ENCODE measurements around the gene CCDC142.

Gene CCDC142

DNA sequence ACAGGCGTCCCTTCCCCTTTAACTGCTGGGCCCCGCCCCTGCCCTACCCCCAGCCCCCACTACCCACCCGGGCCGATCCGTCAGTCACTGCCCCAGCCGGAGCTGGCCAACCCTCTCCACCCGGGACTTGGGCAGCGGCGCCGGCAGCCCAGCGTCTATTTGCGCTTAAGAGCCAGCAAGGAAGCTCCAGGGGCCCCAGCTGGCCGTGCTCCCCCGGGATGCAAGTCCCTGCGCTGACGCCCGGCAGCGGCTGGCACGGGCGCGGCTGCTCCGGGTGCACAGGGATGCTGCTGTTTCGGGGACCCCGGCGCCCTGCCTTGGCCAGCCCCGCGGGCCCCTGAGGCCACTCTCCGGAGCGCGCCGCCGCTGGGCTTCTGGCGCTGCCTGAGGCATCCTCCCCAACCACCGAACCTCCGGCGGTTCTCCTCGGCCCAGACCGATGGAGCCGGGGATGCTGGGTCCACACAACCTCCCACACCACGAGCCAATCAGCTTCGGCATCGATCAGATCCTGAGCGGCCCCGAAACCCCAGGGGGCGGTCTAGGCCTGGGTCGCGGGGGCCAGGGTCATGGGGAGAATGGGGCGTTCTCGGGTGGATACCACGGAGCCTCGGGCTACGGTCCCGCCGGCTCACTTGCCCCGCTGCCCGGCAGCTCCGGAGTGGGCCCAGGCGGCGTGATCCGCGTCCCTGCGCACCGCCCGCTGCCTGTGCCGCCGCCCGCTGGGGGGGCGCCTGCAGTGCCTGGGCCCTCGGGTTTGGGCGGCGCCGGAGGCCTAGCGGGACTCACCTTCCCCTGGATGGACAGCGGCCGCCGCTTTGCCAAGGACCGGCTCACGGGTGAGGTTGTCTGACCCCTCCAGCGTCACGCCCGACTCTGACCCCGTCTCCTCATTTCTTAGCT lies 31.8 kb upstream of the CCDC142 start, which contains the start of gene TLX2:
TLX2 (plus strand) TSS at position 83 of the 903 bp plus-strand sequence; CDS start at position 440, 357 bp downstream.
- FAIRE-seq: no peak

DNA sequence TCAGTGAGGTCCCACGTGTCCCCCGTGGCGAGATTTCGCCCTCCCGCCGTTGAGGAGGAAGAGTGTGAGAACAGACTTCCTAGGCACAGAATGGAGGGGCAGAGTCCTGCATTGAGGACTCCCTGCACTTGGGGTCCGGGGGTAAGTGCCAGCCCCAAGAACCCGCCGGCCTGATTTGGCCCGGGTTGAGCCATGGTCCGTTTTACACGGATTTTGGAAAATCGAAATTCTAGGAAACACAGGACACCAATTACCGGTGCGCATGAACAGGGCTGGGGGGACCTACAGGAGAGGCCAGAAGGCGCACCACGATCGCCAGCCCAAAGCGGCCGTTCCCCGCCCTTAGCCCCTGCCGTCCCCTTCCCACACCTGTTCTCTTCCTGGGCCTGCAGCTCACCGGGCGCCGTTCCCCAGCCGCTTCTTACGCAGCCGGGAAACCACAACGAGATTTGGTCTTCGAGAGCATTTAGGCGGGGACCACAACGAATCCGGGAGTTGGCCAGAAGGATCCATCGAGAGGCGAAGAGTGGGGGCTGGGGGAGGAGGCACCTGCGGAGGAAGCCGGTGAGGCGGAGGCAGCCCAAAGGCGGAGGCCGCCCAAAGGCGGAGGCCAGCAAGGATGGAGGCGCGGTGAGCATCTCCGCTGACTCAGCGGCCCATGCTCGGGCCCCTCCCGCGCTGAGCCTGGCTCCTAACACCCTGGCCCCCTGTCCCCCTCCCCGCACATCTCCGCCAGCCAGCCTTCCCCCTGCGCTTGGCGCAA lies 31.0 kb upstream of the CCDC142 start:
- FAIRE-seq: no peak

DNA sequence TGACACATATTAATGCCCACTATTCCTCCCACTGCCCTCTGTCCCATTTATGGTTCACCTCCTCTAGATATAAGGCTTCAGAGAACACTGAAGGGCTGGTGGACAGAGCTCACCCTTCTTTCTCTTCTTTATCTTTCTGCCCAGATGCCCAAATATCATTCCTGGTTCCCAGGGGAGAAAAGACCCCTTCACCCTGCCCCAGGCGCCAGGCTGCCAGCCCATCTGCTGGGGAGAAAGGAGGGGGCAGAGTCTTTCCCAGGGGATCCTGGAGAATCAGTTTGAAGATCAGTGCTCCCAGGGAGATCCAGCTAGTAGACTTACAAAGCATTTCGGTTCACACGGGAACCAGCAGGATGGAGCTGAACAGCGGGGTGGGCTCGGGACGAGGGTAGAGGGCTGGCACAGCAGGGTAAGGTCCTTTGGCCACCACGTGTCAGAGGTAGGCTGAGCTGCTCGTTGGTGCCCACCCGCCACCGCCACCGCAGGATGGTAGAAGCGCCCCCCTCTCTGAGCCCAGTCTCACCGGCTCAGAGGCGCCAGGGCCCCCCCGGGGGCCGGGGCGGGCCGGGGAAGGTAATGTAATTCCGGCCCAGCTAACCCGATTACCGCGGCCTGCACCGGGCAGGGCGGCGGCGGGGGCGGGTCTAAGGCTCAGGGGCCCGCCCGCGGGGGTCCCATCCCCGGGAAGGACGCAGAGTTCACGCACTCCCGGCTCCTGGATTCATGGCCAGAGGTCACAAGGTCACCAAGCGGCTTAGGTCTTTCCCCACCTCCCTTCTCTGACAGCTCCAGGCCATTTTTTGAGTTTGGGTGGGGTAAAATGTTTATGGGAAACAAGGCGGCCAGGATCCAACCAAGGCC lies 30.2 kb upstream of the CCDC142 start:
- no peak for FAIRE-seq

DNA sequence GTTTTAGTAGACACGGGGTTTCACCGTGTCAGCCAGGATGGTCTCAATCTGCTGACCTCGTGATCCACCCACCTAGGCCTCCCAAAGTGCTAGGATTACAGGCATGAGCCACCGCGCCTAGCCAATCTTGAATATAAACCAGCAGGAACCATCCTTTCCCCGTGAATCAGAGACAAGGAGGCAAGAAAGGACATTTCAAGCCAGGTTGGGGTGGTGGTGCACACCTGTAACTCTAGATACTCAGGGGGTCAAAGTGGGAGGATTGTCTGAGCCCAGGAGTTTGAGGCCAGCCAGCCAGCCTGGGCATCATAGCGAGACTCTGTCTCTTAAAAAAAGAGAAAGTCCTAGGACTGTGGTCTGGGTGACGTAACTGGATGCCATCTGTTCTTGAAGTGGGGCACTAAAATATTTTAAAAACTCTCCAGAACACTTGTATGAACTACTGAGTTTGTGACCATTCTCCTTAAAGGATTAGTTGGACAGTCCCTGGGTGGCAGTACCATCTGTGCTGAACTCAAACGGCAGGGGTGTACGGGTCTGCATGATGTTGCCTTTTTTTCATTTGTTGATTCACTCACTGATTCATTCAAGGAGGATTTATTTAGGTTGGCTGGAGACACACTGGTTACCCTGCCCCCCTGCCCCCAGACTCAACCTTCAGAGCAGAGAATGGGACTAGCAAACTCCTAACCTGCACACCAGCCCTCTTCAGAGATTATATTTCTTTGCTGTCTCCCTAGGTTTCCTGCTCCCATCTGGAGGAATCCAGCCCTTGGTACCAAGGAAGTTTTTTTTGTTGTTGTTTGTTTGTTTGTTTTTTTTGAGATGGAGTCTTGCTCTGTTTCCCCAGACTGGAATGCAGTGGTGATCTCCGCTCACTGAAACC lies 28.5 kb upstream of the CCDC142 start:
- no peak for FAIRE-seq

DNA sequence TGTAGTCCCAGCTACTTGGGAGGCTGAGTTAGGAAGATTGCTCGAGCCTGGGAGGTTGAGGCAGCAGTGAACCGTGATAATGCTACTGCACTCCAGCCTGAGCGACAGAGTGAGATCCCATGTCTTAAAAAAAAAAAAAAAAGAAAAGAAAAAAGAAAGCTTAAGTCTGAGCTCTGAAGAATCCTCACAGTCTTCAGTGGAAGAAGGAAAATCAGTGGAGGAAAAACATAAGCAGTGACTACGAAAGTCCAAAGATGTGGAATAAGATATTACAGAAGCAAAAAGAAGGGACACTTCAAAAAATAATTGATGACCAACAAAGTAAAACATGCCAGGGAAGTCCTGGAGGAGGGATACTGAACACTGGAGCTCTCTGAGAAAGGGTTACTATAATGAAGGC lies 27.5 kb upstream of the CCDC142 start:
- FAIRE-seq: no peak

DNA sequence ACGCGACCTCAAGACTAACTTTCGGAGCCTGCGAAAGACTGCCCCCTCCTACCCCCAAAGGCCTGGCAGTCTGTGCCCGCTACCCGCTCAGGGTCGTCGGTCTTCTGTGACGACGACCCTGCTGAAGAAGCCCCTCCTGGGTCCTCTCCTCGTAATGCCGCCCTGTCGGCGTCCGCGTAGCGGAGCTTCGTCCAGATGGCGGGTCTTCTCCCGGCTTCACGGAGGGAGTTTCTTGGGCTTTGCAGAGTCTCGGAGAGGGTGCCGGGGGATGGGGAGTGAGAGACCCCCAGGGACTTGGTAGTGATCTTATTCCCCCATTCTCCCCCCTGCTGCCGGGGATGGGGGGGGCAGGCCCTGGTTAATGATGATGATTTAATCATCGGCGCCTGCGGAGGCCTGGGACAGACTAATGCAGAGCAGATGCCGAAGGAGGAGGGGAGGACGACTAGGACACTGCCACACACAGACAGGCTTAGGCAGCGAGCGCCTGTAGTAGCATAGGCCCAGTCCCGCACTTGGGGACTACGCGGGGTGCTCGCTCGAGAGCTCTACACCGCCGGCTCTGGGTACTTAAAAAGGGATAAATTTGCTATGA lies 25.2 kb upstream of the CCDC142 start:
- no peak for FAIRE-seq

DNA sequence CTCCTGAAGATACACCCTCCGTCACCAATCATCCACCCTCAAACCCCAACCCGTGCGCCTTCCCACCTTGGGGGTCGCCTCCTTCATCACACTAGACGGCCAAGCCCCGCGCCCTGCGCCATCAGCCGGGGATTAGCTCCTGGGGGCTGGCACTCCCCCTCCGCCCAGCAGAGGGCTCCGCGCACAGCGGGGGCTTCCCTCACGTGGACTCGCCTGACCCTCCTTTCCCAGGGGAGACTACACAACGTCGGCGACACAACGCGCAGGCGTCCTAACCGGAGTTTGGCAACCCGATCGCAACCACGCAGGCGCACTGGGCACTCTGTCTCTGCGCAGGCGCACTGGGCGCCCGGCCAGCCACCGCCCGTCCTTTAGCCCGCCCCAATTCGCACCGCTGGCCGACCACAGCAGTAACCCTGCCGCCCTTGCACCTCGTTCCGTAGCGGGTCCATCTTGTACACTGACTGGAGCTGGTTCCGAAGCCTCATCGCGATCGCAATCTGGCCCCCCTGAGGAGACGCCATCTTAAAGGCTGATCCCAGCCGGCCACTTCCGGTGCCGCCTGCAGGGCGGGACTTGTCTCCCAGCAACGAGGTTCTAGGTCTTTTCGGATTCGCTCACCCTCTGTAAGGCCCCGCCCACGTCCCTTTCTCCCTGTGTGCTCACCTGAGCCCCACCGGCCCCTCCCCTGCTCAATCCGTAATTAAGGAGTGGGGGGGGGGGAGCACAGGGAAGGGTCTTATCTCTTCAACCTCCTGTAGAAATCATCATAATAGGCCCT lies 24.5 kb upstream of the CCDC142 start, which contains the start of gene PCGF1:
PCGF1 (minus strand) TSS at position 551 of the 781 bp plus-strand sequence; CDS start at position 524, 27 bp downstream.
- FAIRE-seq: no peak

DNA sequence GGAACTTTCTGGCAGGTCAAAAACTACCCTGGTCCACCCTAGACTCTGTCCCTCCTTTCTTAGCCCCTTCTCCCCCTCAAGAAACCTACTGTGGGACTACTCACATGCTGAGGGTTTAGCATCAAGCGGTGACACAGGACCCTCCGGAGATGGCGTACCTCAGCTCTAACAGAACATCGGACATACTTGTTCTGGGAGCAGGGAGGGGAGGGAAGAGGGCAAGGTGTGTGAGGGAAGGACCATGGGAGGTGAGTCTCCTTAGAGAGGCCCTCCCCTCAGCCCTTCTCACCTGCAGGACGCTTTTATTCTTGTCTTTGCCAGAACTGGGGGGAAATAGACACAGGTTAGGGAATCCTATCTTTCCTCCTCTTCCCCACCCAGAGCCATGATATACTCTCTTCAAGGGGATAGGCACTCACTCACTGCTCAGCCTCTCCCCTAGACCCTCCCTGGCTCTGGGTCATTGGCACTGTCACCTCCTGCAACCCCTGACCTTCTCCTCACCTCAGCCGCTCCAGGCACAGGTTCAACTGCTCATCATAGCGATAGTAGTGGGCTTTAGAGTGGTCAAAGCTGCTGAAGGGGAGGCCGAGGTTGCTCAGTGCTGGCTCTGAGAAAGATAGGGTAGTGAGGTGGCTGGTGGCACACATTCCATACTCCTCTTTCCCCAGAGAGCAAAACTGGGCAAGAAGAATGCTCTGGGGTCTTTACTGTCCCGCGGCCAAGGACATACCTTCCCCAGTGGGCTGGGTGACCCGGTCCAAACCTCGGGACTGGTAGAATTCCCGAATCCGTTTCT lies 22.8 kb upstream of the CCDC142 start:
- no peak for FAIRE-seq

DNA sequence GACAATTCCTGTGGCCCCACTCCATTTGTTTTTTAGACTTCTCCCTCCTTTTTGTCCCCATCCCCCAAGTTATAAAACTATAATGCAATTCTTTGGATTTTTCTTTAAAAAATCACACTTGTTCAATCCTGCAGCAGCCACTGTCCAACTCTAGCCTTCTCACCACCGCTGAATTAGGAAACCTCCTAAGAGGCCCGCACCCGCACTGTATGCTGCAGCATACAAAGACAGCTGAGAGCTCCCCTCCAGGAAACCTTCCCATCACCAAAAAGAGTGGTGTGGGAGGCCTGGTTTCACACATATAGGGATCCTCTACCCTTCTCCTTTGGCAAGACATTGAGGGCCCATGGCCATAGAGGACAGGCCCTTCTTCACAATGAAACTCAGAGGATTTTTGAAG lies 21.8 kb upstream of the CCDC142 start:
- FAIRE-seq: no peak

DNA sequence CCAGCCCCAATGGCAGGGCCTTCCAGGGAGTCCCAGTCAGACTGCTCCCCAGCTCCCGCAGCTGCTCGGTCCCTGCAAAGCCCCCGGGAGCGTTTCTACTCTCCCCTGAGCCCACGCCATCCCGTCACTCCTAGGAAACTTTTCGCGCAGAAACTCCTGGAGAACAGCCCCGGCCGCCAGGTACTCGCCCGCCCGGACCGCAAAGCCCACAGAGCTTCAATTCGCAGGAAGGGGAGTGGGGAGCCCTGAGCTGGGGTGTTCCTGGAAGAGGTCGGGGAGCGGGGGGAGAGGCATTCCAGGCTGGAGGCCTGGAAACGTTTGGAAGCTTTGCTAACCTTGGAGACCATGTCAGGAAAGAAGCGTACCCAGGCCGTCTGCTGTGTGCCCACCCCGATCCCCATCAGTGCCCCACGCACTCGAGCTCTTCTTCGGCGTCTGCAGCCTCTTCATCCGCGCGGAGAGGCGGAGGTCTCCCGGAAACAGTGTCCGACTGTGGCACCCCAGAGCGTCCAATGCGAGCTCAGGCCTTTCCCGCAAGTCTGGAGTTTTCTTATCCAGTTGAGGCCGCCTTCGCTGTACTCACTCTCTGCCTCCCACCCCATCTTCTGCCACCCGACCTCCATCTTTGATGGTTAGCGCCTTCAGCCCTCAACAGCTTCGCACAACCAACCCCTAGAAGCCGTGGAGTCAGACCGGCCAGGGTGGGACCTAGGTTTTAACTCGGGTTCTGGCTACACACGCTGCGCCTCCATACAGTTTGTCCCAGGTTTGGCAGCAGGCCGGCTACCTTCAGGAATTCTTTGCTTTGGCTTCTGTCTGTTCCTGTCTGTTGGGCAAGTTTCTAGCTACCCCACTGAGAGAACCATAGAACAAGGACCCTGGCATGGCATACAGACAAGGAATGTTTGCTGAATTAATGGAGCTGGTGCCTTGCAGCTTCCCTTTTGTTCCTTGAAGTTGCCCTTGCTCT lies 21.0 kb upstream of the CCDC142 start:
- no peak for FAIRE-seq

DNA sequence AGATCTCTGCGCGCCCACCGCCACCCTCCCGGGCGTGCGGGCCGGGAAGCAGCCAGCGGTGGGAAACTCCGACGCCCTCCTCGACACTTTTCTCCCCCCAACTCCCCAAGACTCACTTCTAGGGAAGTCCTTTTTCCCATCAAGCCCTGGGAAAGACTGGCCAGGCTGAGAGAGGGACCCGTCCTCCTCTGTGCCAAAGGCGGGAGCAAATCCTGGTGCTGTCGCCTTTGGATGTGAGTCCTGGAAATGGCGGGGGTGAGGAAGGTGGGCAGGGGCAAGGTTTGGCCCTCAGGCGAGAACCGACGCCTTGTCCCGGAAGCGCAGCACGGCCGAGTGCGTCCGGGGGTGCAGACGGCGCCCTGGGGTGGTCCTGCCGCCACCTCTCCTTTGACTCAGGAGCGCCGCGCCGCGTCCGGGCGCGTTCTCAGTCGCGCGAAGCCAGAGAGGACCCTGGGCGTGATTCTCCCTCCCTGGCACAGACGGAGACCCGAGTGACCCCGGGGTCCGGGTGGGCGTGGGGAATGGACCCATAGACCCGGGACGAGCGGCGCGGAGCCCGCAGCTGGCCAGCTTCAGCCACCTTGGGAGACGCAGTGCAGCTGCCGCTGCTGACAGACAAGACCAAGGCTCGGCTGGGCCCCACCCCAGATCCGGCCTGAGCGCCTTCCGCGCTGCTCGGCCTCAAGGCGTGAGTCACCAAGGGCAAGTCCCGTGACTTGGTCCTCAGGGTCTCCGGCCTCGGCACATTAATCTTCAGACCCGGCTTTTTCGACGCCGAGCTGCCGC lies 20.1 kb upstream of the CCDC142 start:
- no peak for FAIRE-seq

DNA sequence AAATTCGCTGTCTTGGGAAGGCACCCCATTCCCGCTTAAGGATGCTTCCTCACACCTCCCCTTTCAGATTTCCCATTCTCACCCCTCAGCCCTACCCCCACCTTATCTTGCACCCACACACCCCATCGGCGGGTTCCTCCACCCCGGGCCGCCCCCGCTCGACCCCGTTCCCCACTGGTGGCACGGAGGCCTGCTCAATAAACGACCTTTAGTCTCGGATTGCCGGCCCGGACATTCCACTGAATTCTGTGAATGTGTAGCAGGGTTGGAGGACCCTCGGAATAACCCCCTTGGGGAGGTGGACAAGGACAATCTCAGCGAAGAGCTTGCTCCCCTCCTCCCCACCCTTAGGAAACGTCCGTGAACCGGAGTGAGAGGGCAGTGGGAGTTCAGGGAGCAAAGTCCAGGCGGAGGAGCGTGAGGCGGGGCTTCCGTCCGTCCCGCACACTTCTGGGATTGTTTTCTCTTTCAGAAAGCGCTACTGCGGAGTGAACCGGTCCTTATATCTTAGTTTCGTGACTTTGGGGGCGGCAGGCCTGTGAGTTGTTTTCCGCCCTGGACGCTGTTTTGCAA lies 19.4 kb upstream of the CCDC142 start:
- FAIRE-seq: no peak

DNA sequence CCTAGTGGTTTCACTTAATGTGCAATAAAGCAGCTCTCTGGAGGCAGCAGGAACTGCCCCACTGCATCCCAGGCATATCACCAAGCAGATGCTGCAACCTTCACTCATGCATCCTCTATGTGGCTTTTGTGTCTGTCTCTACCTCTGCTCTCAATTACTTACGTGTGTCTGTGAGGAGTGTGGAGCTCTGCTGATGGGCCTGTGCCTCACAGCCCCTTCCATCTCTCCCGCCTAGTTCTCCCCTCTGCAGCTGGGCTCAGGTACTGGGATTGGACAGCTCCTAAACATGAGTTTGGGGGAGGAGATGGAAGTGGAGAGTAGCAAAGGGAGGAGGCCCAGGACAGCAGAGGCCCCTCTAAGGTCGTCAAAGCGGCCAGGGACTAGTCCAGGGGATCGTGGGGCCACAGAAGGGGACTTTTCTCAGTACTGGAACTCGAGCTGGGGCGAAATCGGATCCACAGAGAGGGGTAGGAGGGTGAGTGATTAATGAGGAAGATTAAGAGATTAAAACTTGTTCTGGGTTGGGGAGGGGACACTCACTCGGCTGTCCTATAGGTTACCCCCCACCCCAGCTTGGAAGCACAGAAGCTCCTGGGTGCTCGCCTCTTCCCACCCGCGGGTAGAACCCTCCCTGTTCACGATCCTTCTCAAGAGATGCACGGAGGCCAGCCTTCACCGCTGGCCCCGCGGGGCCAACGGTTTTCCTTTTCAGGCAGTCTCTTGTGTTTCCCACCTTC lies 18.7 kb upstream of the CCDC142 start:
- no peak for FAIRE-seq

DNA sequence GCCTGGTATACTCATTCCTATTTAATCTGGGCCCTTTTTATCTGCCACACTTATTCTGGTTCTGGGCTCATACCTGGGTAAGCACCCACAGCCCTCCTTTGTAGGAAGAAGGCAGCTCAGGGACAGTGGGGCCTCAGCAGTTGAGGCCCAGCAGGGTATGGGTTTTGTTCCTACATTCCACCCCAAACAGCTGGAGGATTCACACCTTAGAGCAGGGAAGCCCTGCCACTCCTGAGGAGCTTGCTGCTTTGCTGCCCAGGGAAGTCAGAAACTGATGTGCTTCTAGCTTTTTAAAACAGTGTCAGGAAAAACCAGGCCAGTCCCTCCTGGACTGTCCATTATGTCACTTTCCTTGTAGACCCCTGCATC lies 17.8 kb upstream of the CCDC142 start:
- no peak for FAIRE-seq

DNA sequence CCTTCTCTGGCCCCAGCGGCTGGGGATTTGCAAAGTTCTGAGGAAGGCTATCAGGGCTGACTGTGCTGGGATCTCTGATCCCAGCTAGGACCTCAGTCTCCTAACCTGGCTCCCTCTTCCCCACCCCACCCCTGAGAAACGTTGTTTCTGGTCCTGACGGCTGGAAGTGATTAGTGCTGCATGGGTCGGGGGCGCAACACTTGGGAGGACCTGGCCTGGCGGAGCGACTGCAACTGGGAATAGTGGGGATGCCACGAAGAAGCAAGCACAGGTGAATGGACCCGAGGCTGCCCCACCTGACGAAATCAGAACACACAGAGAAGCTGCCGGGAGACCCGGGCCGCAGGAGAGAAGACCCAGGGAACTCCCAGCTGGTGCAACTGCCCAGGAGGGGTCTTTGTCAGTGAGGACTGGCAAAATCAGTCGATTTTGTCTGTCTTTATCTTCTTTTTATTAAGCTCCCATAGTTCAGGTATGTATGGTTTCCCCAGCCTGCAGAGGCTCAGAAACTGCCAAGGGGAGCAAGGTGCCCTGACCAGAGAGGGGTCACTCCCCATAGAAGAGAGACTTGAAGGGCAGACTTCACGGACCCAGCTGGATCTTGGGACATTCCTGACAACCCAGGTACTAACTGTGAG lies 17.3 kb upstream of the CCDC142 start:
- FAIRE-seq: no peak

Measured in endometrium (tissue), 2 donors.